Stimulated activated naive CD4-positive, alpha-beta T cell treated with Interleukin-2 at 50 U/mL for 16 hours (primary cell): ENCODE results near the gene OR52B2.

Source experiments
- DNase-seq: peaks from one replicate; lab custom pipeline; 2025; lab: John Stamatoyannopoulos, UW

OR52B2 gene

DNA sequence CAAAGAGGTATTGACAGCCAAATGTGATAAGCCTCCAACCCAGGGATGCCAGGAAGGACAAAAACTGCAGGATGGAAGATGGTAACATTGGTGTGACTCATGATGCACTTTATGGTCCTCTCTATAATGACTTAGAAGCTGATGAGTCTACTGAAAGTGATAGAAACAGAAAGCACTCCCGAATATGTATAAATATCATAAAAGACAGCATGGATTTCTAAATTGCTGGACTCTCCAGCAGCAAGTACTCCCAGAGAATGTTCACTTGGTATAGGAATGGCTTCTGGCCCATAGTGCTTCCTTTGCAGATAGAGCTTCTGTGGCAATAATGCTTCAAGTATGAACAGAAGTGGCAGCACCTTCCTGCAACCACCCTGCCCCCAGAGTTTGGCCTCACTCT lies at the start of gene OR52B2:
OR52B2 (minus strand) TSS at position 101 of the 400 bp plus-strand sequence; CDS start at position 101, 0 bp downstream.
- DNase-seq = no peak

DNA sequence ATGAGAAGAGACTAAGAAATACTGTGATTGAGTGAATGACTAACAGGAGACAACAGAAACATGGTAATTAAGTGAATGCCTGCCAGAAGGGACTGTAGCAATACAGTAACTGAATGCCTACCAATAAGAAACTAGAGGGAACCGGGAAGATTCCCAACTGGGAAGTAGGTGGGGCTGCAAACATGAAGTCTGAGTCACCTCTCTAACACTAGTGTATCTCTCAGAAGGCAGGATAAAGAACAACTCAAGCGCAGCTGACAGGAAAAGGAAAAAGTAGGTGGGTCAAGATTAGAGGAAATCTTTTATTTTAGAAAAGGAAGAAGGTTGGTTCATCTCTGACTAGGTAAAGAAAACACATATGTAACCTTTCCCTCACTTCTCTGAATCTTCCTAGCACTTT lies 49.2 kb upstream of the OR52B2 start:
- no peak for DNase-seq

DNA sequence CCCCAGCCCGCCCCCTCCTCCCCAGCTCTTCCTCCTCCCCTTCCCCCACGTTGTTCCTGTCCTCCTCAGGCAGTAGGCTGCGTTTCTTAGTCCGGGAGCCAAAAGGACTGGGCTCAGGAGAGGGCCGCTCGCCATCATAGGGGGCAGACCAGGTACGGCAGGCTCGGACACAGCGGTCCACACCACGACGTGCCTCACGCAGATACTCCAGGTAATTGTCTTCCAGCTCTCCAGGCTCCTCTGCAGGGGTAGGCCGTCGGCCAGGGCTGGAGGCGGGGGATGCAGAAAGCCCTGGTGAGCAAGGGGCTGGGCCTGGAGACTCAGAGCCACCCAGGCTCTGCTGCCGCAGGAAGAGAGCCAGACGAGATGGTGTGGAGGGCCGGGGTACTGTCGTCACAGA lies 47.6 kb upstream of the OR52B2 start:
- no peak for DNase-seq

DNA sequence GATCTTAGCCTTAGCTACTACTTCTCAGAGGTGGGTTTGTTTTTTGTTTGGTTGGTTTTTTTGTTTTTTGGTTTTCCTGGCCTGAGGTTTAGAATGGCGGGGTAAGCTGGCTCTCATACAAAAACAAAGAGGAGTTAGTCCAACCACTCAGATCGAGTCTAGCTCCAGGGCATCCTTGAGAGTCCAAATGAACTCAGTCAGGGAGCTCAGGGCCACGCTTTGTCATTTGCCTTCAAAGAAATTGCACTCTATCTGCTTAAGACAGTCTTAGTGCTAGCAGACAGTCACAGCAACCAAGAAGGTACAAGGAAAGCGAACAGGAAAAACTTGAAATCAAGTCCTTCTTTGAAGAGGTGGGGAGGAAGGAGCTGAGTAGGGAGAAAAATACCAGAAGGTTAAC lies 46.4 kb upstream of the OR52B2 start:
- DNase-seq = no peak

DNA sequence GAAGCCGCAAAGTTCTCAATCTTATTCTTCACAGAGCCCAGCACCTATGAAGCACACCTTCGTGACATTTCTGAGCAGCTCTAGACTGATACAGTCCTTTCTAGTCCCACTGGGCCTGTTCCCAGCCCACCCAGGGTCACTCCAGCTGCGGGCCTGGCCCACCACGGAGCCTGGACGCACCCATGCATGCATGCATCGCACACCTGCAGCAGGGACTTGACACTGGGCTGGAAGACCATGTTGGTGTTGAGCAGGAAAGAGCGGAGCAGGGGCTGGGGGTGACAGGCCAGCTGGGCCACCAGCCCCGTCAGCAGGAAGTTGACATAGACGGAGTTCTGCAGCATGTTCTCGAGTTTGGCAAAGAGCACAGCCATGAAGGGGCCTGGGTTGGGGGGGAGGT lies 44.4 kb upstream of the OR52B2 start:
- no peak for DNase-seq

DNA sequence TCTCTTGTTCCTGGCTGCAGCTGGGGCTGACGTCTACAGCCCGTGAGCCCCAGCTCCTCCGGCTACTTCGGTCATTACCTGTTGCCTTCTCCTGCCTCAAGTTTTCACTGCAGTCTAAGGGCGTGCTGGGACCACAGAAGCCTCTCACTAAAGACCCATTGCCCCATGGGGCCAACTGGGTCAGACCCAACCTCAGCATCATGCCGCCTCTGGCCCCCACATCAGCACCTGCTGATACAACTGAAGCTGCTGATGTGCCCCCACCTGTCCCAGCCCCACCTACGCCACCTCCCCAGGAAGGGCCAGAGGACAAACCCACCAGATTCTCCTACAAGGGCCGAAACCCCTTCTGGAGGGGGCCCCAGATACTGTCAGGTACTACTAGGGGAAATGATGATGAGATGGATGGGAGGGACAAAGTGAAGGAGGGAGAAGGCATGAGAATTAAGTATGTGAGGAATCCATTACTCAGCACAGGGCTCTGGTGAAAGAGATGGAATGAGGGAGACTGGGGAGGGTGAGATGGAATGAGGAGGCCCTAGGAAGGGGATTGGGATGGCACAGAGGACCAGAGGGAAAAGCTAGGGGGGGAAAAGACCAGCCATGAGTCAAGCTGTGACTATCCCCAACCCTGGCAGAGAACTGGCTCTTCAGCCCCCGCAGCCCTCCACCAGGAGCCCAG lies 40.3 kb upstream of the OR52B2 start:
- DNase-seq = no peak

DNA sequence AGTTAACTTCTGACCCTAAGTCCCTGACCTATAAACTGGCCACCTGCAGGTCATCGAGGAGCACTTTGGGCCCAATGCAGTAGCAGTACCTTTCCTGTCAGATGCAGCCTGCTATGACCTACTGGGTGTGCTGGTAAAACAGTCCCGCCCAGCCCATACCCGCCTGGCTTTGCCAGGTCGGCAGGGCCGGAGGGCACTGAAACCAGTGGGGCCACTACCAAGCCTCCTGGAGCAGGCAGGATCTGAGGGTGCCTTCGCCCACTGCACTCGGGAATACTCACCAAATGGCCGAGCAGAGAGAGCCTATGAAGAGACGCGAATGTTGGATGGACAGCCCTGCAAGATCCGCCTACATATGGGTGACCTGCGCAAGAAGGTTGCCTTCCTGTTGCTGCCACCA lies 39.7 kb upstream of the OR52B2 start:
- DNase-seq = no peak

DNA sequence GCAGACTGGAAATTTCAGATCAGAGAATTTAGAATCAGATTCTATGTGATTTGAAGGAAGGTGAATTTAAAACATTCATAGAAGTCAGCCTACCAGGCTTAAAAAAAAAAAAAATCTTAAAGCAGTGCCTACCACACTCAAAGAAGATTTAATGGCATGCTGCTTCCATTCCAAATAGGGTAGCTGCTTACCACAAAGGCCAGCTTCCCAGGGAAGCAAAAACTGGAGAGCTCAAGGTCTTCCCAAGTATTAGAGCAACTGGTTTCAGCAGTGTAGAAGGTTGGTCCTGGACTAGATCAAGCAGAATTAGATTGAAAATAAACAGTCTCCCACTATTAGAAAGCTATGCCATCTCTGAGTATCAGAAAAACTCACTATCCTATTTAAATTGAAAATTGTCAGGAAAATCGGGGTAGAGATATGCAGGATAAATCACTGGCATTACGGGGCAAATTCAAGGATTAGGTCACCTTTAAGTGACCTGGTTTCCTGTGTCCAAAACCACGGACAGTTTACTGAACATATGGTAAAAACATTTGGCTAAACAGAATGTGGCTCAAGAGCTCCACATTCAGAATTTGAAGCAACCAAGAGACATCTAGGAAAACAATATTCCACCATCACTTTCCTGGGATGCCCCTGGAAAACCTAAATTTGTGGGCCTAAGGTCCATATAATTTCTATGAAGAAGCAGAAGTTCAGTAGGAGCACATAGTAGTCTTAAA lies 36.5 kb upstream of the OR52B2 start:
- no peak for DNase-seq

DNA sequence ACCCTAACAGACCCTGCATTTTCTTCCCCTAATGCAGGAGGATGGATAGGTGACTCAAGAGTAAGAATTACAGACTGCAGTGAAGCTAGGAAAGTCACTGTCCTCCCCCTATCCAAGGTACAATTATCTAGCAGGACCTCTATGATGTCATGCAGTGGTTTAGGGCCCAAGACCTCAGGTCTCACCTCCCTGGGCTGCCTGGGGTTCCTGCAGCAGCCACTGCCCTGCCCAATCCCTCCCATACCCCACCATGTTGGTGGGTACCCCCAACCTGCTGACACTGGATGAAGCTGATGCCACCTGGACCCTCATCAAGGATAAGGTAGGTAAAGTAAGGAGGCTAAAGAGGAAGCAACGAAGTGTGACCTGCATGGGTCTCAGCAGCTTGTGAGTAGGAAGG lies 35.2 kb upstream of the OR52B2 start, which contains the start of gene C11orf42:
C11orf42 (plus strand) TSS at position 192 of the 400 bp plus-strand sequence; CDS start at position 251, 59 bp downstream.
- DNase-seq = no peak

DNA sequence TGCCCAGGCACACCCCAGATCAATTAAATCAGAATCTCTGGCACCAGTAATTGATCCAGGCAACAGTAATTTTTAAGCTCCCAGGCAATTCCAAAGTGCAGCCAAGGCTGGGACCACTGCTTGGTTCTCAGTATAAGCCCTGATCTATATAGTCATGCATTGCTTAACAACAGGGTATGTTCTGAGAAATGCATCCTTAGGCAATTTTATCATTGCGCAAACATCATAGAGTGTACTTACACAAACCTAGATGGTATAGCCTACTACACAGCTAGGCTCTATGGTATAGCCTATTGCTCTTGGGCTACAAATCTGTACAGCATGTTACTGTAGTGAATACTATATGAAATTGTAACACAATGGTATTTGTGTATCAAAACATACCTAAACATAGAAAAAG lies 34.6 kb upstream of the OR52B2 start:
- no peak for DNase-seq

DNA sequence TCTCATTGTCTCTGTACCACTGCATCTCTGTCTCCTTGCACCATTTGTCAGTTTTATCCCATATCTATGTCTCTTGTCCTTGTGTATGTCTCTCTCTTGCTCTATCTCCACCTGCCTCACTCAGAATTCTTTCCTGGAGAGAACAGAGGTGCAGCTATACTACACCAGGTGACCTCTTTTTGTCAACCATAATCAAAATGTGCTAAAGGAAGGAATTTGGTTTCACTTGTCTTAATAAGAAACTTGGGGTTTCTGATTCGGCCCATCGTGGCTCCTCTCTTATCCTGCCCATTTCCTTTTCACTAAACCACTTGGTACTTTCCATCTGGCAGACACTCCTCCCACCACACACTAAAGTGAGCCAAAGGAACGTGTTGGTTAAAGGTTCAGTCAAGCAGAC lies 33.2 kb upstream of the OR52B2 start:
- DNase-seq = no peak

DNA sequence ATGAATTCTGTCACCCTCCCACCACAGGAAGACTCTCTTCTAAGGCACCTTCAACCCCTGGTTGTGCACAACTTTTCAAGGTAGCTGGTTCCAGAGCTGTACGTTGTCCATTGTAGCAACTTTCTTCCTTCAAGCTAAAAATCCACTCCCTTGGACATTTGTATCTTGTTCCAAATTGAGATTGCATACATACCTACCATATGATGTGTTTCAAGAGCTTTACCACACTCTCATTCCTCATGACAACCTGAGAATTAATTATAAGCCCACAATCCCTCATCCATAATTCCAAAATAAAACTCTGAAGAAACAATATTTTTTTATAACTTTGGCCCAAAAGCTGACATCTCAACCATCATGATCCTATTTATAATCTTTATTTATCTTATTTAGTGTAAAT lies 31.9 kb upstream of the OR52B2 start:
- no peak for DNase-seq

DNA sequence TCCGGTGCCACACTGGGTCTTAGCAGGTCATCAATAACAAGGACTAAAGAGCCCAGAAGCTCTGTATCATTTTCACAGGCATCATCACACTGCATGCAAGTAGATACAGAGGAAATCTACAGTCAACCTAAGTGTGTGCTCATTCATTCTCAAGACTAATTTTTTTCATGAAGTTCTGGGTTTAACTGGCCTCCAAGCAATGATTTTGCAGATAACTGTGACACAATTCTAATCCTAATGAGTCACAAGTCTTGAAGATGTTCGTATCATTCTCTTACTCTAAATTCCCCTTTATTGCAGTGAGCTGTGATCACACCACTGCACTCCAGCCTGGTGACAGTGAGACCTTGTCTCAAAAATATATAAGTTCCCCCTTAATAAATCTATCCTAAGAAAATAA lies 31.4 kb upstream of the OR52B2 start:
- no peak for DNase-seq

DNA sequence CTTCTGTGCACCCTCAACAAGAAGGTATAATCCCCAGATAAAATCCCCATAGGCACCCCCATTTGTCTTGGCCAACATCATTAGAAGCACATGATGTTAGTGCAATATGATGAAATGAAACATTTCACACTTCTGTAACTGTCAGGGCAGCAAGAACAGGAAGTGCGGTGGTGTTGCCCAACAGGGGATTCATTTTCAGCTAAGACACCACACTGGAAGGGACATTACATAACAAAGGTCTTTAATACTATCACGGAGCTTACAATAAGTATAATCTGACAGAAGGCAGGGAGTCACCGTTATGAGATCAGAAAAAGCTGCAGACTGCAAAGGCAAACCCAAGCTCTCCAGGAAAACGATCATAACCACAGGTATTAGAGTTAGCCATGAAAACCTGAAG lies 30.8 kb upstream of the OR52B2 start:
- DNase-seq = no peak

DNA sequence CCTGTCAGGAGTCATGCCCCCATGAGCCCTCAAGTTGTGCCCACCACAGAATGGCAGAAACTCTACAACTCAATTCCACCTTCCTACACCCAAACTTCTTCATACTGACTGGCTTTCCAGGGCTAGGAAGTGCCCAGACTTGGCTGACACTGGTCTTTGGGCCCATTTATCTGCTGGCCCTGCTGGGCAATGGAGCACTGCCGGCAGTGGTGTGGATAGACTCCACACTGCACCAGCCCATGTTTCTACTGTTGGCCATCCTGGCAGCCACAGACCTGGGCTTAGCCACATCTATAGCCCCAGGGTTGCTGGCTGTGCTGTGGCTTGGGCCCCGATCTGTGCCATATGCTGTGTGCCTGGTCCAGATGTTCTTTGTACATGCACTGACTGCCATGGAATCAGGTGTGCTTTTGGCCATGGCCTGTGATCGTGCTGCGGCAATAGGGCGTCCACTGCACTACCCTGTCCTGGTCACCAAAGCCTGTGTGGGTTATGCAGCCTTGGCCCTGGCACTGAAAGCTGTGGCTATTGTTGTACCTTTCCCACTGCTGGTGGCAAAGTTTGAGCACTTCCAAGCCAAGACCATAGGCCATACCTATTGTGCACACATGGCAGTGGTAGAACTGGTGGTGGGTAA lies 29.2 kb upstream of the OR52B2 start, which contains the start of gene OR52W1:
OR52W1 (plus strand) TSS at position 51 of the 637 bp plus-strand sequence; CDS start at position 51, 0 bp downstream.
- DNase-seq = no peak

DNA sequence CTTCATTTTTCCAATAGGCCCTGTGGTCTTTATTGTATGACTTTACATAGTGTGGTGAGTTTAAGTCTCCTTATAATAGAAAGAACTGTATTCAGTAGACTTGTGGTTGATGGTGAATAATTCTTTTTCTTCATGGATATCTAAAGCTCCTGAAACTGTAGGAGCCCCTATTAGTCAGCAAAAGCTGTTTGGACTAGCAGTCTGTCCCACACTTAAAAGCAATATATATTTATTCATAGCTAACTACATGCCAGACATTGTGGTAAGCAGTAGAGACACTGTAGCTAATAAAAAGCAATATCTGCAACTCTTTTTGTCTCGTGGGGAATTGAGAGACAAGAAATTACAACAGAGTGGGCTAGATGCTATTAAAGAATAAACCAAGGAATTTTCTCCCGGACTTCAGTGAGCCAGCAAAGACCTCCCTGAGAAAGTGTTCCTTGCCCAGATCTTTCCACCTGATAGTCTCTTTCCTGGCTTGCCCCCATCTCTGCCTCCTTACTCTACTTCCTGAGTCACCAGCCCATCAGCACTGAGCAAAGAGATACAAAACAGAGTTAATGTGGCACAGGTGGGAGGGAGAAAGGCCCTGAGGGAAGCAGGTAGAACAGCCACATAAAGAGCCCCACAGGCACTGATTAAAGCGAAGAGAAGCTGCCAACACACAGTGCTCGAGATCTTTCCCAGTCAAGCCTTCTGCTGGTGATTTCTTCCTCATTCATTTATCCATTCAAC lies 27.5 kb upstream of the OR52B2 start:
- no peak for DNase-seq

DNA sequence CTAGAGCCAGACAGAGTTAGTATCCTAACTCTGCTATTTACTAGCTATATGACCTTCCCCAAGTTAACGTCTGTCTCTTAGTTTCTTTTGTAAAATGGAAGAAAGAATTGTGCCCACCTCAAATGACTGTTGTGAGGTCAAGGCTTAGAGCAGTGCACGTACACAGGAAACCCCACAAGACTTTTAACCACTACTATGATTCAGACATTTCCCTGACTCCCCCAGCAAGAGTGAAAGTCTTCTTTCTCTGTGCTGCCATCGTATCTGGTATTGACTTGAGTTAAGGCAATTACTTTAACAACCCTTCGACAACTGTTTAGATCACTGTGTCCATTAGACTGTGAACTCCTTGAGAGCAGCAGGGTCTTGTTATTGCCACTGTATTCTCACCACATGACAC lies 26.3 kb upstream of the OR52B2 start:
- DNase-seq = no peak

DNA sequence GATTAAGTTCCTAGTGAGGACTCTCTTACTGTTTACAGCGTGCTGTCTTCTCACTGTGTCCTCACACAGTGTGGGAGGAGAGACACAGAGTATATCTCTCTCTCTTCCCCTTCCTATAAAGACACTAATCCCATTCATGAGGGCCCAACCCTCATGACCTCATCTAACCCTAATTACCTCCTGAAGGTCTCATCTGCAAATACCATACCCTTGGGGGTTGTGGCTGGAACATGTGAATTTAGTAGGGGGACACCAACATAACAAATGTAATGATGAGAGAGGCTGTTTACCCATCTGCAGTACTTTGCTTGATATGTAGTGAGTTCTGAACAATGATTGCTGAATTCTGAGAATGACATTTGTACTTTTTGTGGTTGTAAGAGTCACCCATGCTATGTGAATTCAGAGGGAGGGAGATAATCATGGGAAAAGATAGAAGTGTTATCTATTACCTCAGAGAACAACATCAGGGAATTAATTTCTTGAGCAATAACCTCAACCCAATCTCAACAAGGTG lies 24.0 kb upstream of the OR52B2 start:
- DNase-seq = no peak

DNA sequence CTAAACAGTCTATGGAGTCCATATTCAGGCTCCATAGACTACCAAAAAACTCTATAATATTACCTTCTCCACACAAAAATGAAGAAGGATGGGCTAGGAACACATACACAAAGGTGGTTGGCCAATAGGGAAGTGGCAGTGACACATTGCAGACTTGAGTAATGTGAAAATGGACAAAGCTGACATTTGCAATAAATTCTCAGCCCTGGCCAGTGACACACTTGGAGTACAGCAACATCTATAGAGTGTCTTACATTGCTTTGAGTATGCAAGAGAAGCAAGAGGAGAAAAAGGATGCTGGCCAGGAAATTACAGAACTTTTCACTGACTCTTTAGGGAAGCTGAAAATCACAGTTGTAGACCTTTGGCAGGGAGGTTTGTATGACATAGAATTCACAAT lies 21.6 kb upstream of the OR52B2 start:
- no peak for DNase-seq

DNA sequence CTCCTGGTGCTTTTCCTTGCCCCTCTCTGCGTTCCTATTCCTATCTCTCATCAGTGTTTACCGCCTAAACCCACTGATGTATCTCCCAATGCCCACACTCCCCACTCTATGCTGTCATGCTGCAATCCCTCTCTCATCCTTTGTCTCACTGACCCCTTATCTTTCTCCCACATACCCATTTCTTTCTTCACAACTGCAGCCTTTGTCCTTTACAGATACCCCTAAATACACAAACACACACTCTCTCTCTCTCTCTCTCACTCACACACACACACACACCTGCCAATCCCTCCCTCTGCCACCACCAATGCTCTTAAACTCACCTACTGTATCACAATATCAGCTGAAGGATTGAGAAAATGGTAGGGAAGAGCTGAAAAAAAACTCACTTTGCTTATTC lies 5.3 kb upstream of the OR52B2 start:
- DNase-seq = no peak

DNA sequence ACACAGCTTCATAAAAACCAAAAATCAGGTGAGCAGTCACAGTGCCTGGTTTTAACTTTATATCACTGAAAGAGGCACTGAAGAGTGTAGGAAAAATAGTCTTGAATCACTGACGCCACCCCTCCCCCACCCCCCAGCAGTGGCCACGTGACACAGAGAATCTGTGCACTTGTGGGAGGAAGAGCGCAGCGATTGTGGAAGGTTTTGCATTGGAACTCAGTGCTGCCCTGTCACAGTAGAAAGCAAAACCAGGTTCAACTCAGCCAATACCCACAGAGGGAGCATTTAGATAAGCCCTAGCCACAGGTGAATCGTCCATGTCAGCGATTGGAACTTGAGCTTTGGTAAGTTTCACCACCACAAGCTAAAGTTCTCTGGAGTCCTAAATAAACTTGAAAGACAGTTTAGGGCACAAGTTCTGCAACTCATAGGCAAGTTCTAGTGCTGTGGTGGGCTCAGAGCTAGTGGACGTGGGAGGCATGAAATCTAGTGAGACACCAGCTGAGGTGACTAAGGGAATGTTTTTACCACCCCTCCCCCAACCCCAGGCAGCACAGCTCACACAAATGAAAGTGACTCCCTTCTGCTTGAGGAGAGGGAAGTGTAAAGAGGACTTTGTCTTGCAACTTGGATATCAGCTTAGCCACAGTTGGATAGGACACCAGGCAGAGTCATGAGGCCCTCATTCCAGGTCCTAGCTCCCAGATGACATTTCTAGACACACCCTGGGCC lies 13.3 kb downstream of the OR52B2 start:
- no peak for DNase-seq
